H1 (cell line): ENCODE results near the gene HSD17B3. TPM values are rescaled to one million over a fixed set of nuclear protein-coding genes. Genes with fewer than 3 reads are reported as not detected.

ENCODE experiments used
- CTCF ChIA-PET: fragments of 300-600 bp; sonication (Branson Sonifier 250); formaldehyde crosslinking; loops from one replicate; lab custom pipeline; 2021; ENCODE audit not compliant: partially characterized antibody; lab: Charles Lee
- POLR2A ChIA-PET: fragments of 300-600 bp; sonication (Branson Sonifier 250); formaldehyde crosslinking; loops from one replicate; lab custom pipeline; 2021; ENCODE audit warnings: inconsistent platforms; ENCODE audit not compliant: partially characterized antibody; lab: Charles Lee
- DNase-seq, 2 experiments: peaks; one replicate each; pipeline versions ENCODE4 v3.0.0 to v3.0.0-alpha.2; 2010 to 2022; ENCODE audit warnings: low spot score in 2 of 2, low read depth in 1 of 2, mixed read lengths in 1 of 2
- FAIRE-seq: peaks from 2 replicates; lab custom pipeline; 2011; peaks lifted over from hg19 to GRCh38; lab: Jason Lieb, UNC
- H2AFZ ChIP-seq: 2 replicates; pipeline ENCODE4 v1.8.1; 2012; ENCODE audit warnings: low read length, inconsistent platforms
- H2AK5ac ChIP-seq: 2 replicates; pipeline ENCODE4 v1.6.1; 2013; ENCODE audit warnings: low read depth, low read length
- H2BK120ac ChIP-seq: replicated peaks from 2 replicates; pipeline ENCODE3; 2013; ENCODE audit warnings: low read depth, low read length, inconsistent platforms
- H2BK12ac ChIP-seq: 2 replicates; pipeline ENCODE4 v1.6.1; 2013; ENCODE audit warnings: low read depth, low read length
- H2BK15ac ChIP-seq: 2 replicates; pipeline ENCODE4 v1.6.1; 2013; ENCODE audit warnings: low read length
- H2BK20ac ChIP-seq: 2 replicates; pipeline ENCODE4 v1.6.1; 2013; ENCODE audit warnings: low read length
- H2BK5ac ChIP-seq: 2 replicates; pipeline ENCODE4 v1.6.1; 2013; ENCODE audit warnings: low read depth, low read length
- H3K14ac ChIP-seq: 2 replicates; pipeline ENCODE4 v1.6.1; 2013; ENCODE audit warnings: inconsistent platforms; ENCODE audit not compliant: insufficient read length
- H3K18ac ChIP-seq: 2 replicates; pipeline ENCODE4 v1.6.1; 2013; ENCODE audit warnings: low read length; ENCODE audit errors: extremely low read depth
- H3K23ac ChIP-seq: 2 replicates; pipeline ENCODE4 v1.6.1; 2013; ENCODE audit warnings: inconsistent platforms; ENCODE audit not compliant: insufficient read length
- H3K23me2 ChIP-seq: 2 replicates; pipeline ENCODE4 v1.6.1; 2013; ENCODE audit warnings: low read depth, low read length
- H3K27ac ChIP-seq: 2 replicates; pipeline ENCODE4 v1.6.1; 2011; ENCODE audit warnings: low read depth, low read length, inconsistent platforms
- H3K27me3 ChIP-seq, 4 experiments: replicated peaks in 1 of 4; 1 replicate in 1 of 4; 2 replicates in 3 of 4; pipeline versions ENCODE4 v1.6.1 to v1.8.1; 2011 to 2013; ENCODE audit warnings: low read length in 3 of 4, mild to moderate bottlenecking in 3 of 4, inconsistent platforms in 2 of 4, mixed read lengths in 2 of 4, moderate library complexity in 1 of 4; ENCODE audit not compliant: control insufficient read depth in 3 of 4, insufficient read depth in 3 of 4; ENCODE audit errors: extremely low read depth in 1 of 4
- H3K36me3 ChIP-seq, 4 experiments: 2 replicates each; pipeline versions ENCODE4 v1.6.1 to v1.8.1; 2011 to 2013; ENCODE audit warnings: mild to moderate bottlenecking in 4 of 4, low read length in 3 of 4, moderate library complexity in 2 of 4, control low read depth in 1 of 4, inconsistent platforms in 1 of 4; ENCODE audit not compliant: insufficient read depth in 4 of 4, control insufficient read depth in 2 of 4
- H3K4ac ChIP-seq: replicated peaks from 2 replicates; pipeline ENCODE3; 2013; ENCODE audit warnings: low read length, low read depth, mixed read lengths, inconsistent platforms; ENCODE audit not compliant: insufficient read length
- H3K4me1 ChIP-seq, 4 experiments: replicated peaks in 1 of 4; 1 replicate in 1 of 4; 2 replicates in 3 of 4; pipeline versions ENCODE4 v1.6.1 to v1.8.1; 2011 to 2013; ENCODE audit warnings: low read length in 3 of 4, inconsistent platforms in 2 of 4, mixed read lengths in 1 of 4; ENCODE audit not compliant: insufficient read depth in 4 of 4, control insufficient read depth in 3 of 4
- H3K4me2 ChIP-seq, 2 experiments: 2 replicates each; pipeline versions ENCODE4 v1.6.1 to v1.8.1; 2011 to 2013; ENCODE audit warnings: low read depth in 2 of 2, low read length in 2 of 2, control low read depth in 1 of 2, inconsistent platforms in 1 of 2, mild to moderate bottlenecking in 1 of 2; ENCODE audit not compliant: insufficient read depth in 1 of 2
- H3K4me3 ChIP-seq, 4 experiments: fragments of 200-600, 300-600 bp in 1 of 4; sonication (generic), shearing (Covaris generic), sonication (Bioruptor Twin) in 1 of 4; 2 replicates each; pipeline versions ENCODE4 v1.5.1 to v1.8.1; 2011 to 2016; ENCODE audit warnings: low read length in 4 of 4, low read depth in 3 of 4, control low read depth in 2 of 4, inconsistent platforms in 2 of 4, mild to moderate bottlenecking in 2 of 4, mixed read lengths in 1 of 4, moderate library complexity in 1 of 4; ENCODE audit not compliant: insufficient read depth in 2 of 4; ENCODE audit errors: extremely low read depth in 1 of 4
- H3K56ac ChIP-seq: replicated peaks from 2 replicates; pipeline ENCODE3; 2013; ENCODE audit warnings: low read depth, mild to moderate bottlenecking, mixed read lengths, low read length, inconsistent platforms; ENCODE audit not compliant: insufficient read length
- H3K79me1 ChIP-seq: 2 replicates; pipeline ENCODE4 v1.6.1; 2013; ENCODE audit warnings: low read depth, low read length, control low read depth
- H3K79me2 ChIP-seq, 2 experiments: 2 replicates each; pipeline versions ENCODE4 v1.6.1 to v1.8.1; 2012 to 2013; ENCODE audit warnings: low read length in 2 of 2, mild to moderate bottlenecking in 2 of 2, inconsistent platforms in 1 of 2; ENCODE audit not compliant: insufficient read depth in 2 of 2, control insufficient read depth in 1 of 2
- H3K9ac ChIP-seq, 4 experiments: replicated peaks in 1 of 4; 1 replicate in 1 of 4; 2 replicates in 3 of 4; pipeline versions ENCODE4 v1.6.1 to v1.8.1; 2011 to 2013; ENCODE audit warnings: low read depth in 3 of 4, low read length in 3 of 4, control low read depth in 2 of 4, mild to moderate bottlenecking in 2 of 4, moderate library complexity in 2 of 4, inconsistent platforms in 1 of 4; ENCODE audit errors: extremely low read depth in 1 of 4
- H3K9me3 ChIP-seq, 2 experiments: 2 replicates each; pipeline versions ENCODE4 v1.6.1 to v1.8.1; 2012 to 2013; ENCODE audit warnings: mild to moderate bottlenecking in 2 of 2, moderate library complexity in 2 of 2, control low read depth in 1 of 2, inconsistent platforms in 1 of 2, low read depth in 1 of 2, low read length in 1 of 2, mixed read lengths in 1 of 2; ENCODE audit not compliant: insufficient read depth in 2 of 2
- H4K20me1 ChIP-seq, 2 experiments: replicated peaks in 1 of 2; 2 replicates each; pipeline versions ENCODE3 to v1.8.1; 2011 to 2013; ENCODE audit warnings: inconsistent platforms in 2 of 2, low read length in 2 of 2, mild to moderate bottlenecking in 1 of 2; ENCODE audit not compliant: insufficient read depth in 2 of 2, control insufficient read depth in 1 of 2
- H4K5ac ChIP-seq: 2 replicates; pipeline ENCODE4 v1.6.1; 2013; ENCODE audit warnings: low read length, low read depth, mixed read lengths, inconsistent platforms; ENCODE audit not compliant: insufficient read length
- H4K8ac ChIP-seq: 2 replicates; pipeline ENCODE4 v1.8.0; 2013; ENCODE audit warnings: mild to moderate bottlenecking, moderate library complexity, low read length, inconsistent platforms; ENCODE audit not compliant: insufficient read depth; ENCODE audit errors: extremely low read depth
- H4K91ac ChIP-seq: replicated peaks from 2 replicates; pipeline ENCODE3; 2013; ENCODE audit warnings: low read length, mixed read lengths, inconsistent platforms; ENCODE audit not compliant: insufficient read length
- E2F6 ChIP-seq: IDR thresholded peaks from 2 replicates; pipeline ENCODE4 v1.6.1; 2012; ENCODE audit warnings: inconsistent platforms
- EGR1 ChIP-seq: IDR thresholded peaks from 2 replicates; pipeline ENCODE4 v1.6.1; 2011; ENCODE audit warnings: low read depth, low read length, borderline replicate concordance
- EP300 ChIP-seq, 2 experiments: IDR thresholded peaks; 1 replicate in 1 of 2; 2 replicates in 1 of 2; pipeline ENCODE4 v1.6.1; 2011 to 2012; ENCODE audit warnings: low read depth in 2 of 2, low read length in 2 of 2, mild to moderate bottlenecking in 2 of 2, borderline replicate concordance in 1 of 2, inconsistent platforms in 1 of 2, moderate library complexity in 1 of 2
- JUND ChIP-seq: IDR thresholded peaks from 2 replicates; pipeline ENCODE4 v1.6.1; 2011; ENCODE audit warnings: mild to moderate bottlenecking, improper control_type of control experiment, low read length
- KDM4A ChIP-seq: IDR thresholded peaks from one replicate; pipeline ENCODE4 v1.7.1; 2012; ENCODE audit warnings: low read depth, mild to moderate bottlenecking, moderate library complexity, low read length, inconsistent platforms; ENCODE audit not compliant: severe bottlenecking
- MAFK ChIP-seq: IDR thresholded peaks from 2 replicates; pipeline ENCODE4 v1.6.1; 2012; ENCODE audit warnings: low read depth, mild to moderate bottlenecking, improper control_type of control experiment, low read length
- RBBP5 ChIP-seq: IDR thresholded peaks from 2 replicates; pipeline ENCODE4 v1.7.1; 2012; ENCODE audit warnings: low read depth, mild to moderate bottlenecking, inconsistent platforms, low read length, moderate library complexity, borderline replicate concordance
- SIN3A ChIP-seq, 2 experiments: IDR thresholded peaks in 1 of 2; conservative IDR thresholded peaks in 1 of 2; 2 replicates each; pipeline ENCODE4 v1.6.1; 2011 to 2012; ENCODE audit warnings: low read length in 2 of 2, improper control_type of control experiment in 1 of 2, low read depth in 1 of 2, mild to moderate bottlenecking in 1 of 2
- SIRT6 ChIP-seq: IDR thresholded peaks from one replicate; pipeline ENCODE4 v1.7.1; 2012; ENCODE audit warnings: low read length, inconsistent platforms
- SP1 ChIP-seq: IDR thresholded peaks from 2 replicates; pipeline ENCODE4 v1.6.1; 2011; ENCODE audit warnings: low read depth, low read length
- SP2 ChIP-seq: IDR thresholded peaks from 2 replicates; pipeline ENCODE4 v1.6.1; 2012; ENCODE audit warnings: mild to moderate bottlenecking, low read length, inconsistent platforms
- TCF12 ChIP-seq: IDR thresholded peaks from 2 replicates; pipeline ENCODE4 v1.6.1; 2011; ENCODE audit warnings: low read depth, mild to moderate bottlenecking, low read length
- WGBS, 2 experiments: shearing (Covaris generic) in 1 of 2; methylation state at CpG; one replicate each; pipeline versions ENCODE4 v1.1.6 to v1.1.7; 2013 to 2015; ENCODE audit warnings: low lambda C conversion rate in 2 of 2, mixed read lengths in 2 of 2, inconsistent platforms in 1 of 2, low coverage in 1 of 2, missing lambda C conversion rate in 1 of 2; ENCODE audit not compliant: insufficient replicate concordance in 2 of 2, insufficient coverage in 1 of 2, insufficient read length in 1 of 2; ENCODE audit errors: extremely low coverage in 1 of 2, missing lambda C conversion rate in 1 of 2; 5-methylcytosine and 5-hydroxymethylcytosine counted together
- polyA plus RNA-seq, 7 experiments: library from polyadenylated mRNA; depleted of rRNA in 3 of 7; stranded (reverse) in 5 of 7; unstranded in 2 of 7; fragments of >200 nt in 5 of 7; fragments of 200-250 nt in 2 of 7; gene quantifications; 1 replicate in 5 of 7; 2 replicates in 1 of 7; 4 replicates in 1 of 7; pipeline versions ENCODE4 v1.2.1 to v1.2.3, GENCODE V29; 2011 to 2013; ENCODE audit warnings: missing spikeins in 2 of 7, mixed read lengths in 2 of 7
- total RNA-seq: library from RNA; stranded (reverse); fragmentation: NEBNext Ultra II Directional; extraction: Animal tissue kit (Norgen Biotek cat#: 25700); gene quantifications from 2 replicates; pipeline ENCODE4 v1.2.1, GENCODE V29; 2021
- TF ChIP-seq, protein P1 (sequence below): IDR thresholded peaks from 2 replicates; pipeline ENCODE4 v1.6.1; 2011; ENCODE audit warnings: low read depth, mild to moderate bottlenecking, low read length; ENCODE audit not compliant: insufficient read depth

The HSD17B3 gene
- total and polyA plus RNA-seq, 2 of the 8 experiments (the other 6 are each of a cell fraction or from before 2014, with no cell fraction given), result not detected

DNA sequence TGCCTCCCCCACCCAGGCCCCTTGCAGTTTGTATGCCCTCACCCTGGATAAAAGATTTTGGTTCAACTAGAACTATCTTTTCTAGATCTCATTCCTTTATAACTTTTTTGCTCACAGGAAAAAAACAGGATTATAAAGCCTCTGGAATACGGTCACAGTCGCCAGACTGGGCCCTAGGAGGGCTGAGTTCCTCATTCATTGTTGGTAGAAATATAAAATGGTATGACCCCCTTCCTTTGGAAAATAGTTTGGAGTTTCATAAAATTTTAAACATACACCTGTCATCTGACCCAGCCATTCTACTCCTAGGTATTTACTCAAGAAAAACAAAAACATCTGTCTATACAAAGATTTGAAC is 82.1 kb downstream of the HSD17B3 start:
- no peak overlapping the region for H2AFZ ChIP-seq
- H3K4ac ChIP-seq, result no peak overlapping the region
- H3K9ac ChIP-seq, result no peak overlapping the region
- no peaks in the 10 kb centered on the region for H3K79me1 ChIP-seq
- peaks cover 0 to 2% (median 0%) of the 10 kb centered on the region in 4 experiments; a peak in 2 of 7 replicates for H3K4me1 ChIP-seq
- H3K36me3 ChIP-seq, result no peaks in the 10 kb centered on the region; a peak in 1 of 8 replicates
- POLR2A ChIA-PET, result no interaction called here
- H3K56ac ChIP-seq, result no peak overlapping the region
- no peak overlapping the region for H4K91ac ChIP-seq
- no peak overlapping the region for H2BK120ac ChIP-seq
- no peaks in the 10 kb centered on the region for H4K20me1 ChIP-seq
- peaks cover 5 to 11% of the 10 kb centered on the region in 2 experiments; a peak in 3 of 4 replicates for H3K9me3 ChIP-seq
- H4K5ac ChIP-seq, result no peak overlapping the region
- DNase-seq (no peak), FAIRE-seq (no peak)
- H2AK5ac ChIP-seq, result no peak overlapping the region
- no peaks in the 10 kb centered on the region; the same call in 1 of the 2 replicates for H3K23me2 ChIP-seq
- H3K18ac ChIP-seq, result no peak overlapping the region
- peaks cover 0 to 9% (median 6%) of the 10 kb centered on the region in 4 experiments; a peak in 4 of 7 replicates for H3K27me3 ChIP-seq
- H2BK20ac ChIP-seq, result no peak overlapping the region
- H2BK12ac ChIP-seq, result no peak overlapping the region
- no peak overlapping the region for H3K14ac ChIP-seq
- no peak overlapping the region for H2BK5ac ChIP-seq
- H3K4me2 ChIP-seq, result no peak overlapping the region
- no peak overlapping the region for H3K23ac ChIP-seq
- no peak overlapping the region for H4K8ac ChIP-seq
- no peak overlapping the region for H3K4me3 ChIP-seq
- H3K79me2 ChIP-seq, result no peaks in the 10 kb centered on the region
- no peak overlapping the region for H3K27ac ChIP-seq
- 78% methylated on average over 2 of the region's 2 CpGs; no CpG with 5 or more reads in 1 of the 2 experiments for WGBS, 2 experiments
- H2BK15ac ChIP-seq, result no peak overlapping the region
- CTCF ChIA-PET, result interaction anchor here (0.8 to 2.5 kb wide), 9 partner anchors 12 to 191 kb away, joined by 3 to 7 read pairs (median 3); no protein-coding TSS in a partner anchor
- no peak for TF ChIP-seq E2F6
- no peak for TF ChIP-seq SIN3A (conservative IDR thresholded peaks at IDR 0.05 in 1 of 2, IDR thresholded peaks at IDR 0.05 in 1 of 2; ENCODE audit: low read depth in 1 of 2, low read length in 2 of 2)
- no peak for TF ChIP-seq TCF12
- TF ChIP-seq JUND, result no peak
- no peak for TF ChIP-seq EGR1
- TF ChIP-seq SP2, result no peak
- TF ChIP-seq KDM4A, result no peak
- TF ChIP-seq, protein P1, sequence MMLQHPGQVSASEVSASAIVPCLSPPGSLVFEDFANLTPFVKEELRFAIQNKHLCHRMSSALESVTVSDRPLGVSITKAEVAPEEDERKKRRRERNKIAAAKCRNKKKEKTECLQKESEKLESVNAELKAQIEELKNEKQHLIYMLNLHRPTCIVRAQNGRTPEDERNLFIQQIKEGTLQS, result no peak
- no peak for TF ChIP-seq SIRT6
- no peak for TF ChIP-seq EP300 (IDR thresholded peaks at IDR 0.05; ENCODE audit: borderline replicate concordance in 1 of 2, low read depth in 2 of 2, low read length in 2 of 2)
- TF ChIP-seq RBBP5, result no peak
- no peak for TF ChIP-seq MAFK
- TF ChIP-seq SP1, result no peak
